ENCODE data around the gene AGR3. TPM values are rescaled to one million over a fixed set of nuclear protein-coding genes. Genes with fewer than 3 reads are reported as not detected.

Gene AGR3
- total RNA-seq, 1 donor from 2014 or later, result not detected

GRCh38 chr7:16839646-16840045 lies 42.1 kb downstream of the AGR3 start:
- intact Hi-C loops (cut with micrococcal nuclease), result no loop called here

GRCh38 chr7:16838891-16839290 lies 42.9 kb downstream of the AGR3 start:
- intact Hi-C loops (cut with micrococcal nuclease), result no loop called here

- intact Hi-C loops (cut with micrococcal nuclease), result no loop called here
Measured at GRCh38 chr7:16838386-16838785, 43.4 kb downstream of the AGR3 start.

- intact Hi-C loops (cut with micrococcal nuclease), result no loop called here
Measured at GRCh38 chr7:16836481-16836880, 45.3 kb downstream of the AGR3 start.

GRCh38 chr7:16833373-16833772 lies 48.4 kb downstream of the AGR3 start:
- intact Hi-C loops (cut with micrococcal nuclease), result no loop called here

- intact Hi-C loops (cut with micrococcal nuclease), result no loop called here
Measured at GRCh38 chr7:16826060-16826459, 55.7 kb downstream of the AGR3 start.

GRCh38 chr7:16822029-16822428 lies 59.8 kb downstream of the AGR3 start:
- intact Hi-C loops (cut with micrococcal nuclease), result no loop called here

GRCh38 chr7:16818732-16819131 lies 63.1 kb downstream of the AGR3 start:
- intact Hi-C loops (cut with micrococcal nuclease), result no loop called here

- intact Hi-C loops (cut with micrococcal nuclease), result no loop called here
Measured at GRCh38 chr7:16817536-16817935, 64.2 kb downstream of the AGR3 start.

- intact Hi-C loops (cut with micrococcal nuclease), result no loop called here
Measured at GRCh38 chr7:16816824-16817223, 65.0 kb downstream of the AGR3 start.

- intact Hi-C loops (cut with micrococcal nuclease), result no loop called here
Measured at GRCh38 chr7:16815001-16815400, 66.8 kb downstream of the AGR3 start.

GRCh38 chr7:16813232-16813616 lies 68.6 kb downstream of the AGR3 start:
- intact Hi-C loops (cut with micrococcal nuclease), result no loop called here

GRCh38 chr7:16812542-16813231 lies 69.1 kb downstream of the AGR3 start:
- intact Hi-C loops (cut with micrococcal nuclease), result no loop called here

GRCh38 chr7:16811551-16811950 lies 70.2 kb downstream of the AGR3 start:
- intact Hi-C loops (cut with micrococcal nuclease), result no loop called here

- intact Hi-C loops (cut with micrococcal nuclease), result no loop called here
Measured at GRCh38 chr7:16810573-16810972, 71.2 kb downstream of the AGR3 start.

- intact Hi-C loops (cut with micrococcal nuclease), result no loop called here
Measured at GRCh38 chr7:16810112-16810511, 71.7 kb downstream of the AGR3 start.

Other genes starting within 250 kb of the AGR3 start
- gene ANKMY2, start 236.2 kb downstream of the AGR3 start, total RNA-seq, result 9.8 TPM in 2 replicates
- 53.6 and 59.9 TPM in 2 replicates for gene BZW2, start 235.8 kb downstream of the AGR3 start, total RNA-seq
- 0.57 and 1.1 TPM in 2 replicates for gene TSPAN13, start 128.2 kb downstream of the AGR3 start, total RNA-seq
- not detected in 2 replicates for gene AGR2, start 77.0 kb downstream of the AGR3 start, total RNA-seq

Measured in T-helper 2 cell treated with Interferon-gamma antibody and Interleukin-4, amounts not matched to agents 100 ng/mL and 5 ng/mL, for 36 hours (primary cell).